Dedifferentiated amniotic fluid mesenchymal stem cell (primary cell): ENCODE data around the gene PLD3.
A peak's percentile ranks its signal among the peaks of the same experiment; 100 is the strongest.

ENCODE experiments used
- DNase-seq: peaks from one replicate; pipeline ENCODE4 v3.0.0-alpha.2; 2016; ENCODE audit errors: extremely low spot score

The PLD3 gene

GRCh38 chr19:40348125-40348913, at the start of gene PLD3, which contains the start of gene C19orf47:
Gene PLD3 (plus strand): TSS chr19:40348695. CDS start chr19:40366484, 17,789 bp downstream.
Gene C19orf47 (minus strand): TSS chr19:40348397. CDS start chr19:40341857, 6,540 bp downstream.
- DNase-seq, result peak; percentile 99

- DNase-seq, result no peak
These were observed 47.8 kb upstream of the PLD3 start for GRCh38 chr19:40300668-40301067.

GRCh38 chr19:40302224-40303011, 46.1 kb upstream of the PLD3 start:
- no peak for DNase-seq

- no peak for DNase-seq
These were observed 44.7 kb upstream of the PLD3 start for GRCh38 chr19:40303765-40304164.

GRCh38 chr19:40304306-40304705, 44.2 kb upstream of the PLD3 start:
- DNase-seq, result no peak

GRCh38 chr19:40305403-40305802, 43.1 kb upstream of the PLD3 start:
- DNase-seq, result peak; percentile 89

- no peak for DNase-seq
These were observed 38.8 kb upstream of the PLD3 start for GRCh38 chr19:40309666-40310065.

- DNase-seq, result no peak
These were observed 36.0 kb upstream of the PLD3 start for GRCh38 chr19:40312533-40312932.

GRCh38 chr19:40313229-40313983, 35.1 kb upstream of the PLD3 start:
- DNase-seq, result no peak

GRCh38 chr19:40314656-40315055, 33.8 kb upstream of the PLD3 start:
- no peak for DNase-seq

- DNase-seq, result no peak
These were observed 32.6 kb upstream of the PLD3 start for GRCh38 chr19:40315812-40316470.

GRCh38 chr19:40317338-40317737, 31.2 kb upstream of the PLD3 start:
- DNase-seq, result no peak

GRCh38 chr19:40320558-40320935, 27.9 kb upstream of the PLD3 start:
- no peak for DNase-seq

GRCh38 chr19:40321076-40321475, 27.4 kb upstream of the PLD3 start:
- DNase-seq, result no peak

- no peak for DNase-seq
These were observed 26.8 kb upstream of the PLD3 start for GRCh38 chr19:40321566-40322270.

- DNase-seq, result no peak
These were observed 26.3 kb upstream of the PLD3 start for GRCh38 chr19:40322271-40322610.

- no peak for DNase-seq
These were observed 25.4 kb upstream of the PLD3 start for GRCh38 chr19:40322951-40323615.

GRCh38 chr19:40323705-40324104, 24.8 kb upstream of the PLD3 start:
- no peak for DNase-seq

- no peak for DNase-seq
These were observed 22.3 kb upstream of the PLD3 start for GRCh38 chr19:40326201-40326600.

GRCh38 chr19:40331052-40331451, 17.4 kb upstream of the PLD3 start:
- no peak for DNase-seq

GRCh38 chr19:40332669-40333068, 15.8 kb upstream of the PLD3 start:
- DNase-seq, result no peak
